Calu3 (cell line): Measurements from ENCODE around the gene NOL4L. TPM values are rescaled to one million over a fixed set of nuclear protein-coding genes. Genes with fewer than 3 reads are reported as not detected.

Experiments used
- BruUV-seq: library from RNA; stranded (reverse); fragments of 400-500 nt; replicated peaks from 2 replicates; lab custom pipeline; 2021; lab: Mats Ljungman, UMichigan
- CTCF ChIA-PET: fragments of 300-600 bp; sonication (Branson Sonifier 250); formaldehyde crosslinking; loops from one replicate; lab custom pipeline; 2022; ENCODE audit warnings: antibody characterized with exemption; lab: Charles Lee
- DNase-seq: peaks from one replicate; pipeline ENCODE4 v3.0.0; 2022
- H3K27ac Mint-ChIP-seq: one replicate; pipeline ENCODE4 v1.8.0; 2022; ENCODE audit warnings: mixed read lengths; ENCODE audit not compliant: unreplicated experiment
- H3K27me3 Mint-ChIP-seq: one replicate; pipeline ENCODE4 v1.8.0; 2022; ENCODE audit warnings: mixed read lengths; ENCODE audit not compliant: unreplicated experiment
- H3K36me3 Mint-ChIP-seq: one replicate; pipeline ENCODE4 v1.8.0; 2022; ENCODE audit warnings: mild to moderate bottlenecking, moderate library complexity, mixed read lengths; ENCODE audit not compliant: insufficient read depth, unreplicated experiment
- H3K4me1 Mint-ChIP-seq: one replicate; pipeline ENCODE4 v1.8.0; 2022; ENCODE audit warnings: mild to moderate bottlenecking, low read depth, mixed read lengths; ENCODE audit not compliant: unreplicated experiment
- H3K4me3 Mint-ChIP-seq: one replicate; pipeline ENCODE4 v1.8.0; 2022; ENCODE audit warnings: mild to moderate bottlenecking, low read depth, moderate library complexity, mixed read lengths; ENCODE audit not compliant: unreplicated experiment
- H3K9me3 Mint-ChIP-seq: one replicate; pipeline ENCODE4 v1.8.0; 2022; ENCODE audit warnings: low read depth, mixed read lengths; ENCODE audit not compliant: unreplicated experiment
- intact Hi-C: fragments of 100-400 bp; cut with micrococcal nuclease; formaldehyde crosslinking; loops from one replicate; pipeline ENCODE4 v1.10.0; 2022; ENCODE audit not compliant: unreplicated experiment
- total RNA-seq: library from RNA; stranded (reverse); gene quantifications from 2 replicates; pipeline ENCODE4 v1.2.3, GENCODE V29; 2022
- TF ChIP-seq, protein P1 (sequence below): fragments of 200-600 bp; IDR thresholded peaks from one replicate; pipeline ENCODE4 v1.8.0; 2022; ENCODE audit warnings: antibody characterized with exemption; ENCODE audit not compliant: unreplicated experiment

NOL4L gene
- total RNA-seq, 1 experiment from 2014 or later, result 46.9 TPM

DNA sequence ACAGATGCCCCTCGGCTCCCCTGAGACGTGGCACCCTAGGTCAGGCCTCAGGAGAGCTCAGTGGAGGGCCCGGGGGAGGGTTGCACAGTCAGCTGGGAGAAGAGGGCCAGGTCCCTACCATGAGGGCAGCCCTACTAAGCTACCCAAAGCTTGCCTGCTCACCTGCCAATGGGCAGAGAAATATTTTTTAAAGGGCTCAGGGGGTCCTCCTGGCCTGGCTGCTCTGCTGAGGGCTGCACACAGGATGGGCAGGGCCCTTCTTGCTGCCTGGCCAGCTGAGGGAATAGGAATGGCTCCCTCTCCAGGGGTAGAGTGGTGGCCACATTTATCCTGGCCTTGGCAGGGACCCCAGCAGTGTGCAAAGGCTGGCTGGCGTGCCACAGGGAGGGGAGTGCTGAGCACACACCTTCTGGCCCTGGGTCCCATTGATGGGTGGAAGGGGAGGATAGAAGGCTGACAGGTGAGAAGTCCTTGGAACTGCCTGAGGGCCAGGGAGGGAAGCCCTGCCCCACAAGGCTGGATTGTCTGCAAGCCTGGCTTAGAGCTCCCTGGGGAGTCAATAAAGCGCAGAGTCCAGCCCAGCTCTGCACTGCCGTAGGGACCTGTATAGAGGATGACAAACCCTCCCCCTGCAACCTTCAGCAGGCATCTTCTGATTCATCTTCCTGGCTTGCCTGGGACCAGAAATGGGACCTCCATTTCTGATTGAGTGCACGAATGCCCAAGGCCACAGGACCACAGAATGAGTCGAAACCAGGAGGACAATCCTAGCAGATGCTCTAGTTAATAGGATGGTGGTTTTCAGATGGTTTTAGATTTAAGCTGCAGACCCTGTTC is 62.1 kb downstream of the NOL4L start:
- intact Hi-C loops, result no loop called here
- Mint-ChIP-seq H3K36me3 (no peaks in the 10 kb centered on the region), H3K27me3 (peaks cover 94% of the 10 kb centered on the region), H3K9me3 (no peaks in the 10 kb centered on the region), H3K4me3 (no peak overlapping the region), H3K27ac (no peak overlapping the region), H3K4me1 (no peaks in the 10 kb centered on the region)
- BruUV-seq, result no TSS peak
- CTCF ChIA-PET, result interaction anchor here (0.5 to 2.1 kb wide), 9 partner anchors 9 to 133 kb away, joined by 3 to 33 read pairs (median 5); no protein-coding TSS in a partner anchor
- TF ChIP-seq, protein P1, sequence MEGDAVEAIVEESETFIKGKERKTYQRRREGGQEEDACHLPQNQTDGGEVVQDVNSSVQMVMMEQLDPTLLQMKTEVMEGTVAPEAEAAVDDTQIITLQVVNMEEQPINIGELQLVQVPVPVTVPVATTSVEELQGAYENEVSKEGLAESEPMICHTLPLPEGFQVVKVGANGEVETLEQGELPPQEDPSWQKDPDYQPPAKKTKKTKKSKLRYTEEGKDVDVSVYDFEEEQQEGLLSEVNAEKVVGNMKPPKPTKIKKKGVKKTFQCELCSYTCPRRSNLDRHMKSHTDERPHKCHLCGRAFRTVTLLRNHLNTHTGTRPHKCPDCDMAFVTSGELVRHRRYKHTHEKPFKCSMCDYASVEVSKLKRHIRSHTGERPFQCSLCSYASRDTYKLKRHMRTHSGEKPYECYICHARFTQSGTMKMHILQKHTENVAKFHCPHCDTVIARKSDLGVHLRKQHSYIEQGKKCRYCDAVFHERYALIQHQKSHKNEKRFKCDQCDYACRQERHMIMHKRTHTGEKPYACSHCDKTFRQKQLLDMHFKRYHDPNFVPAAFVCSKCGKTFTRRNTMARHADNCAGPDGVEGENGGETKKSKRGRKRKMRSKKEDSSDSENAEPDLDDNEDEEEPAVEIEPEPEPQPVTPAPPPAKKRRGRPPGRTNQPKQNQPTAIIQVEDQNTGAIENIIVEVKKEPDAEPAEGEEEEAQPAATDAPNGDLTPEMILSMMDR, result no peak
- no peak for DNase-seq

DNA sequence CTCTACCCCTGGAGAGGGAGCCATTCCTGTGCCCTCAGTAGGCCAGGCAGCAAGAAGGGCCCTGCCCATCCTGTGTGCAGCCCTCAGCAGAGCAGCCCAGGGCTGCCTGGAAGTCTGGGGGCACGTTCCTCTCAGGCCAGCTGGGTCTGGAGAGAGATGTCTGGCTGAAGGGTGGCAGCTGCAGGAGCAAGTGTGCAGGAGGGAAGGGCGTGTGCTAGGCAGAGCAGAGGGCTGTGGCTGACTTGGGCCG is 62.7 kb downstream of the NOL4L start:
- no TSS peak for BruUV-seq
- intact Hi-C loops, result no loop called here
- peaks cover 94% of the 10 kb centered on the region for H3K27me3 Mint-ChIP-seq
- no peak for DNase-seq
- no peaks in the 10 kb centered on the region for H3K4me1 Mint-ChIP-seq
- H3K36me3 Mint-ChIP-seq, result no peaks in the 10 kb centered on the region
- TF ChIP-seq, protein P1, result no peak
- CTCF ChIA-PET, result interaction anchor here (0.6 to 2.1 kb wide), 6 partner anchors 10 to 889 kb away, joined by 3 to 33 read pairs (median 4); no protein-coding TSS in a partner anchor
- no peaks in the 10 kb centered on the region for H3K9me3 Mint-ChIP-seq
- no peak overlapping the region for H3K4me3 Mint-ChIP-seq
- H3K27ac Mint-ChIP-seq, result no peak overlapping the region

DNA sequence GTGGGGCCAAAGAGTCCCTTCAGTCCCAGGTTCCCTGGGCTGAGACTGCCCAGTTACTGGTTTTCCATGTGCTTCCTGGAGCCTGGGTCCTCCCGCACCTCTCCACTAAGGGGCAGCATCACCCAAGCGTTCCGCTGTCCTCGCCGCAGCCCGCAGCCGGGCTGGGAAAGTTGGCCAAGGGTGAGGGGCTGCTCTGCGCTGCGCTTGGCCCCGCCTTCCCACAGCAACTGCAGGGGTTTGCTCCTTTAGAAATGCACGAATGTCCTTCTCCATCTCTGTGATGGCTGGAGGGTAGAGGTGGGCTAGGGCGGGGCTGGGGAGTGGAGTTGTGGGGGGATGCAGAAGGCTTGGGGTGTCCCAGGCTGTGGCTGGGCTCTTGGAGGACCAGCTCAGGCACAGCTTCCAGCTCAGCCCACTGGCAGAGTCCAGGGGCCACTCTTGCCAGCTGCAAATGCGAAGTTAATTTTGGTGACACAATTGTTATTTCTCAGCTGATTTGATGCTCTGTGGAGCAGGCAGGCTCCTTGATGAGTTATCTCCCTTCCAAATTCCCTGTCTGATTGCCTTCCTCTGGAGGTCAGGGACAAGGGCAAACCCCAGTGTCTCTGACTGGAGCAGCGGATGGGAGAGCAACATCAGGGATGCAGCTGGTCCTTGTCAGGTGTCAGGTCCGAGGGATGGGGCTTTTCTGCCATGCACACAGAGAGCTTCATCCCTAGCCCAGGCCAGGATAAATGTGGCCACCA is 63.2 kb downstream of the NOL4L start:
- Mint-ChIP-seq H3K27ac (no peak overlapping the region), H3K36me3 (no peaks in the 10 kb centered on the region), H3K9me3 (no peaks in the 10 kb centered on the region), H3K4me1 (no peaks in the 10 kb centered on the region), H3K4me3 (no peak overlapping the region), H3K27me3 (peaks cover 94% of the 10 kb centered on the region)
- TF ChIP-seq, protein P1, result peak; percentile 90
- CTCF ChIA-PET, result interaction anchor here (0.6 to 2.1 kb wide), 8 partner anchors 11 to 888 kb away, joined by 3 to 33 read pairs (median 4); no protein-coding TSS in a partner anchor
- intact Hi-C loops, result loop anchor here (1.0 kb wide), 1 partner anchor 131 kb away; no protein-coding TSS in a partner anchor
- DNase-seq, result peak; percentile 89
- no TSS peak for BruUV-seq

DNA sequence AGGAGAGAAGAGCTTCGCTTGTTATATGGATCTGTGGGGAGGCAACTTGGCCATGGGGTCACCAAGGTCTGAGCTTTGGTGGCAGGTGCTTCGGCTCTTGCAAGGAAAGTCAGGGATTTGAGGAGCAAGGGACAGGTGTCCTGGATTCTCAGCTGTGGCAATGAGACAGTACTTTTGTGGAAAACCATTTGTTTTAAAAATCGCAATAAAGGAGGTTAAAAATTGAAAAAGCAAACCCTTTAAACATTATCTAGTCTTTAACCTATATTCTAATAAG is 64.3 kb downstream of the NOL4L start:
- no peak for DNase-seq
- H3K27me3 Mint-ChIP-seq, result peaks cover 94% of the 10 kb centered on the region
- intact Hi-C loops, result loop anchor here (1.0 kb wide), 1 partner anchor 132 kb away; no protein-coding TSS in a partner anchor
- H3K36me3 Mint-ChIP-seq, result no peaks in the 10 kb centered on the region
- TF ChIP-seq, protein P1, result no peak
- no peaks in the 10 kb centered on the region for H3K4me1 Mint-ChIP-seq
- H3K27ac Mint-ChIP-seq, result no peak overlapping the region
- no TSS peak for BruUV-seq
- no peaks in the 10 kb centered on the region for H3K9me3 Mint-ChIP-seq
- no peak overlapping the region for H3K4me3 Mint-ChIP-seq
- CTCF ChIA-PET, result interaction anchor here (0.5 to 0.6 kb wide), 2 partner anchors 152 to 794 kb away, joined by 3 to 4 read pairs; no protein-coding TSS in a partner anchor
